ENCODE data around the gene CALD1. TPM values are rescaled to one million over a fixed set of nuclear protein-coding genes. Genes with fewer than 3 reads are reported as not detected.

CALD1 gene
- polyA plus RNA-seq, 1 donor from 2014 or later, result 8.0 TPM

DNA sequence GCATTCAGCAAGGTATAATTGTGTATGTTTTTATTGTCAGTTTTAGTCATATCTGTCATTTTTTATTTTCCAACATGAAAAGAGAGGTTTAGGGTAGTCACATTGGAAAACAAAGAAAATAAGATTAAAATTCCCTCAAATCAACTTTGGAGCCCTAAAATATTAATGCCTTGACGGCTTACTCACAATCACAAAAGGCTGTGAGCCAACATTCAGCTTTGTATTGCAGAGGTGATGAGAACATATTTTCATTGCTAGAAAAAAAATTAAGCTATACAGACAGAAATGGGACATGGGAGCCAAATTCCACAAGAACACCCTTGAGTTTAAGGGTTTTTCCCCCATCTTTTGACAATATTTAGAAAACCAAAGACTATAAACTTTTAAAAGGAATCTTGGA, 30.2 kb downstream of the CALD1 start:
- no peak overlapping the region for H2AFZ ChIP-seq (ENCODE audit: low read depth, low read length)
- no peak overlapping the region for H3K27ac ChIP-seq (ENCODE audit: low read length)
- H3K4me2 ChIP-seq (ENCODE audit: low read length), result no peak overlapping the region
- H4K20me1 ChIP-seq (ENCODE audit: insufficient read depth), result no peaks in the 10 kb centered on the region
- H3K36me3 ChIP-seq (ENCODE audit: insufficient read depth, low read length), result no peaks in the 10 kb centered on the region
- no peaks in the 10 kb centered on the region for H3K79me2 ChIP-seq (replicated peaks; ENCODE audit: insufficient read depth, low read length)
- no peaks in the 10 kb centered on the region for H3F3A ChIP-seq (ENCODE audit: insufficient read depth, low read length, poor library complexity, severe bottlenecking)
- H3K9me2 ChIP-seq (ENCODE audit: insufficient read depth, low read length), result no peaks in the 10 kb centered on the region
- no peak overlapping the region for H3K9ac ChIP-seq (ENCODE audit: low read length)
- no peaks in the 10 kb centered on the region for H3K9me3 ChIP-seq (ENCODE audit: low read length)
- H3K4me3 ChIP-seq (ENCODE audit: low read length), result no peak overlapping the region
- TF ChIP-seq EZH2 (IDR thresholded peaks at IDR 0.05; ENCODE audit: borderline replicate concordance, insufficient read depth, low read length, poor library complexity, severe bottlenecking), result no peak
- no peak for TF ChIP-seq POLR2AphosphoS5 (IDR thresholded peaks at IDR 0.05)
- TF ChIP-seq, protein P1, sequence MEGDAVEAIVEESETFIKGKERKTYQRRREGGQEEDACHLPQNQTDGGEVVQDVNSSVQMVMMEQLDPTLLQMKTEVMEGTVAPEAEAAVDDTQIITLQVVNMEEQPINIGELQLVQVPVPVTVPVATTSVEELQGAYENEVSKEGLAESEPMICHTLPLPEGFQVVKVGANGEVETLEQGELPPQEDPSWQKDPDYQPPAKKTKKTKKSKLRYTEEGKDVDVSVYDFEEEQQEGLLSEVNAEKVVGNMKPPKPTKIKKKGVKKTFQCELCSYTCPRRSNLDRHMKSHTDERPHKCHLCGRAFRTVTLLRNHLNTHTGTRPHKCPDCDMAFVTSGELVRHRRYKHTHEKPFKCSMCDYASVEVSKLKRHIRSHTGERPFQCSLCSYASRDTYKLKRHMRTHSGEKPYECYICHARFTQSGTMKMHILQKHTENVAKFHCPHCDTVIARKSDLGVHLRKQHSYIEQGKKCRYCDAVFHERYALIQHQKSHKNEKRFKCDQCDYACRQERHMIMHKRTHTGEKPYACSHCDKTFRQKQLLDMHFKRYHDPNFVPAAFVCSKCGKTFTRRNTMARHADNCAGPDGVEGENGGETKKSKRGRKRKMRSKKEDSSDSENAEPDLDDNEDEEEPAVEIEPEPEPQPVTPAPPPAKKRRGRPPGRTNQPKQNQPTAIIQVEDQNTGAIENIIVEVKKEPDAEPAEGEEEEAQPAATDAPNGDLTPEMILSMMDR (IDR thresholded peaks at IDR 0.05; ENCODE audit: poor library complexity, severe bottlenecking), result no peak
- TF ChIP-seq, protein P2, sequence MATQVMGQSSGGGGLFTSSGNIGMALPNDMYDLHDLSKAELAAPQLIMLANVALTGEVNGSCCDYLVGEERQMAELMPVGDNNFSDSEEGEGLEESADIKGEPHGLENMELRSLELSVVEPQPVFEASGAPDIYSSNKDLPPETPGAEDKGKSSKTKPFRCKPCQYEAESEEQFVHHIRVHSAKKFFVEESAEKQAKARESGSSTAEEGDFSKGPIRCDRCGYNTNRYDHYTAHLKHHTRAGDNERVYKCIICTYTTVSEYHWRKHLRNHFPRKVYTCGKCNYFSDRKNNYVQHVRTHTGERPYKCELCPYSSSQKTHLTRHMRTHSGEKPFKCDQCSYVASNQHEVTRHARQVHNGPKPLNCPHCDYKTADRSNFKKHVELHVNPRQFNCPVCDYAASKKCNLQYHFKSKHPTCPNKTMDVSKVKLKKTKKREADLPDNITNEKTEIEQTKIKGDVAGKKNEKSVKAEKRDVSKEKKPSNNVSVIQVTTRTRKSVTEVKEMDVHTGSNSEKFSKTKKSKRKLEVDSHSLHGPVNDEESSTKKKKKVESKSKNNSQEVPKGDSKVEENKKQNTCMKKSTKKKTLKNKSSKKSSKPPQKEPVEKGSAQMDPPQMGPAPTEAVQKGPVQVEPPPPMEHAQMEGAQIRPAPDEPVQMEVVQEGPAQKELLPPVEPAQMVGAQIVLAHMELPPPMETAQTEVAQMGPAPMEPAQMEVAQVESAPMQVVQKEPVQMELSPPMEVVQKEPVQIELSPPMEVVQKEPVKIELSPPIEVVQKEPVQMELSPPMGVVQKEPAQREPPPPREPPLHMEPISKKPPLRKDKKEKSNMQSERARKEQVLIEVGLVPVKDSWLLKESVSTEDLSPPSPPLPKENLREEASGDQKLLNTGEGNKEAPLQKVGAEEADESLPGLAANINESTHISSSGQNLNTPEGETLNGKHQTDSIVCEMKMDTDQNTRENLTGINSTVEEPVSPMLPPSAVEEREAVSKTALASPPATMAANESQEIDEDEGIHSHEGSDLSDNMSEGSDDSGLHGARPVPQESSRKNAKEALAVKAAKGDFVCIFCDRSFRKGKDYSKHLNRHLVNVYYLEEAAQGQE (IDR thresholded peaks at IDR 0.05; ENCODE audit: borderline replicate concordance), result no peak
- no peak for TF ChIP-seq SMC3 (conservative IDR thresholded peaks at IDR 0.05; ENCODE audit: poor library complexity)
- TF ChIP-seq TAF1 (IDR thresholded peaks at IDR 0.05; ENCODE audit: low read depth), result no peak
- no peak for TF ChIP-seq MXI1 (conservative IDR thresholded peaks at IDR 0.05; ENCODE audit: poor library complexity, severe bottlenecking)
- TF ChIP-seq EP300 (conservative IDR thresholded peaks at IDR 0.05; ENCODE audit: poor library complexity, severe bottlenecking), result no peak
- no peak for TF ChIP-seq RAD21 (conservative IDR thresholded peaks at IDR 0.05)
- no peaks in the 10 kb centered on the region for H3K27me3 ChIP-seq (ENCODE audit: insufficient read depth, low read depth, low read length)

GRCh38 chr7:134811765-134812164, 32.3 kb downstream of the CALD1 start:
- Histone ChIP-seq H3K9ac (ENCODE audit: low read length) (no peak overlapping the region), H3K9me3 (ENCODE audit: low read length) (no peaks in the 10 kb centered on the region), H2AFZ (ENCODE audit: low read depth, low read length) (no peak overlapping the region), H3K4me3 (ENCODE audit: low read length) (no peak overlapping the region), H3K27me3 (ENCODE audit: insufficient read depth, low read depth, low read length) (no peaks in the 10 kb centered on the region), H3K27ac (ENCODE audit: low read length) (no peak overlapping the region), H3K79me2 (replicated peaks; ENCODE audit: insufficient read depth, low read length) (no peaks in the 10 kb centered on the region), H3K9me2 (ENCODE audit: insufficient read depth, low read length) (no peaks in the 10 kb centered on the region), H4K20me1 (ENCODE audit: insufficient read depth) (no peaks in the 10 kb centered on the region), H3K36me3 (ENCODE audit: insufficient read depth, low read length) (no peaks in the 10 kb centered on the region), H3F3A (ENCODE audit: insufficient read depth, low read length, poor library complexity, severe bottlenecking) (no peaks in the 10 kb centered on the region), H3K4me2 (ENCODE audit: low read length) (no peak overlapping the region)
- TF ChIP-seq TAF1 (IDR thresholded peaks at IDR 0.05; ENCODE audit: low read depth) (no peak), MXI1 (conservative IDR thresholded peaks at IDR 0.05; ENCODE audit: poor library complexity, severe bottlenecking) (no peak), POLR2AphosphoS5 (IDR thresholded peaks at IDR 0.05) (no peak), EZH2 (IDR thresholded peaks at IDR 0.05; ENCODE audit: borderline replicate concordance, insufficient read depth, low read length, poor library complexity, severe bottlenecking) (no peak), SMC3 (conservative IDR thresholded peaks at IDR 0.05; ENCODE audit: poor library complexity) (no peak)
